HG03521 (cell line): ENCODE data around the gene KRTAP5-3.
"Not testable (repeated sequence)": the region's sequence is repeated elsewhere in the genome, so short reads cannot be mapped to it uniquely, and the experiment has no call there.

ENCODE experiments used
- ATAC-seq: cut with Tn5 transposase; IDR thresholded peaks from one replicate; pipeline ENCODE4 v1.9.1; 2021; ENCODE audit warnings: mild to moderate bottlenecking, moderate library complexity; ENCODE audit not compliant: unreplicated experiment

The KRTAP5-3 gene

GRCh38 chr11:1608363-1608762 lies at the start of gene KRTAP5-3:
KRTAP5-3 (minus strand) TSS chr11:1608463; CDS start chr11:1608385, 78 bp downstream.
- no peak for ATAC-seq

- no peak for ATAC-seq
These were observed 48.4 kb upstream of the KRTAP5-3 start for GRCh38 chr11:1656670-1657069.

- no peak for ATAC-seq
These were observed 47.8 kb upstream of the KRTAP5-3 start for GRCh38 chr11:1656061-1656441.

GRCh38 chr11:1655168-1656060 lies 47.2 kb upstream of the KRTAP5-3 start:
- ATAC-seq: no peak

- ATAC-seq: no peak
These were observed 46.3 kb upstream of the KRTAP5-3 start for GRCh38 chr11:1654388-1655167.

GRCh38 chr11:1653541-1654387 lies 45.5 kb upstream of the KRTAP5-3 start:
- ATAC-seq: no peak

- no peak for ATAC-seq
These were observed 44.7 kb upstream of the KRTAP5-3 start for GRCh38 chr11:1652771-1653540.

- ATAC-seq: no peak
These were observed 44.1 kb upstream of the KRTAP5-3 start for GRCh38 chr11:1652442-1652770.

- ATAC-seq: no peak
These were observed 43.8 kb upstream of the KRTAP5-3 start for GRCh38 chr11:1652026-1652425.

- ATAC-seq: no peak
These were observed 43.2 kb upstream of the KRTAP5-3 start for GRCh38 chr11:1651411-1651980.

GRCh38 chr11:1650918-1651262 lies 42.6 kb upstream of the KRTAP5-3 start:
- ATAC-seq: no peak

- ATAC-seq: no peak
These were observed 42.0 kb upstream of the KRTAP5-3 start for GRCh38 chr11:1650034-1650917.

- ATAC-seq: no peak
These were observed 40.6 kb upstream of the KRTAP5-3 start for GRCh38 chr11:1648653-1649420.

- no peak for ATAC-seq
These were observed 39.8 kb upstream of the KRTAP5-3 start for GRCh38 chr11:1647901-1648652.

- ATAC-seq: not testable (repeated sequence)
These were observed 38.3 kb upstream of the KRTAP5-3 start for GRCh38 chr11:1646540-1646939.

GRCh38 chr11:1645357-1645821 lies 37.1 kb upstream of the KRTAP5-3 start:
- ATAC-seq: no peak

GRCh38 chr11:1644601-1645356 lies 36.5 kb upstream of the KRTAP5-3 start:
- no peak for ATAC-seq
